Inferior parietal cortex (tissue), 1 donor: Measurements from ENCODE around the gene METTL17.
"Not testable (repeated sequence)": the region's sequence is repeated elsewhere in the genome, so short reads cannot be mapped to it uniquely, and the experiment has no call there.

Experiments used
- DNase-seq: peaks from one replicate; pipeline ENCODE4 v3.0.0-alpha.2; 2016; ENCODE audit errors: extremely low spot score

Gene METTL17

GRCh38 chr14:21024585-21025370, 35.0 kb downstream of the METTL17 start, which contains the start of gene NDRG2:
Gene NDRG2, minus strand, starts transcription at chr14:21025061. Its CDS starts 1,746 bp downstream, at chr14:21023315.
- DNase-seq: no peak

GRCh38 chr14:21025371-21026273, 35.8 kb downstream of the METTL17 start:
- peak; percentile 58 for DNase-seq

- peak; percentile 84 for DNase-seq
Observed at GRCh38 chr14:21026274-21026987, 36.7 kb downstream of the METTL17 start.

- no peak for DNase-seq
Observed at GRCh38 chr14:21026988-21027315, 37.2 kb downstream of the METTL17 start.

GRCh38 chr14:21029917-21030316, 40.1 kb downstream of the METTL17 start, which contains the start of gene TPPP2:
Gene TPPP2, plus strand, starts transcription at chr14:21030217. Its CDS starts 365 bp downstream, at chr14:21030582.
- DNase-seq: no peak

GRCh38 chr14:21030531-21030930, 40.8 kb downstream of the METTL17 start:
- DNase-seq: no peak

GRCh38 chr14:21032326-21033132, 42.7 kb downstream of the METTL17 start:
- no peak for DNase-seq

GRCh38 chr14:21033133-21033698, 43.4 kb downstream of the METTL17 start:
- DNase-seq: no peak

- no peak for DNase-seq
Observed at GRCh38 chr14:21034707-21035106, 44.9 kb downstream of the METTL17 start, which contains the start of gene RNASE13. Gene RNASE13, minus strand, starts transcription at chr14:21034807. Its CDS starts 519 bp downstream, at chr14:21034288.

- DNase-seq: no peak
Observed at GRCh38 chr14:21036751-21037150, 47.0 kb downstream of the METTL17 start.

GRCh38 chr14:21037156-21037555, 47.4 kb downstream of the METTL17 start:
- no peak for DNase-seq

- DNase-seq: peak; percentile 74
Observed at GRCh38 chr14:21038441-21039422, 49.0 kb downstream of the METTL17 start.

GRCh38 chr14:21039585-21040369, 50.0 kb downstream of the METTL17 start:
- DNase-seq: peak; percentile 85

GRCh38 chr14:21040370-21040925, 50.7 kb downstream of the METTL17 start:
- no peak for DNase-seq

GRCh38 chr14:21040941-21041340, 51.2 kb downstream of the METTL17 start:
- not testable (repeated sequence) for DNase-seq

GRCh38 chr14:21041676-21042433, 52.1 kb downstream of the METTL17 start, which contains the start of gene RNASE7:
Gene RNASE7, plus strand, starts transcription at chr14:21042362. Its CDS starts 631 bp downstream, at chr14:21042993.
- no peak for DNase-seq

- peak; percentile 45 for DNase-seq
Observed at GRCh38 chr14:21042918-21043317, 53.1 kb downstream of the METTL17 start.
